Spleen (tissue), 11 donors: ENCODE measurements around the gene HES3. TPM values are rescaled to one million over a fixed set of nuclear protein-coding genes. Genes with fewer than 3 reads are reported as not detected.

Experiments used
- DNase-seq: peaks from one replicate; pipeline ENCODE4 v3.0.0-alpha.2; 2020
- H3K27ac ChIP-seq, 8 donors: fragments of 200-600 bp; sonication (generic) in 7 of 8; 1 replicate in 4 of 8; 2 replicates in 4 of 8; pipeline versions ENCODE4 v1.5.0 to v1.8.0; 2016 to 2021; ENCODE audit warnings: inconsistent platforms in 4 of 8, mild to moderate bottlenecking in 4 of 8, moderate library complexity in 1 of 8
- H3K27me3 ChIP-seq, 7 donors: fragments of 200-600 bp; sonication (generic) in 6 of 7; replicated peaks in 1 of 7; 1 replicate in 4 of 7; 2 replicates in 3 of 7; pipeline versions ENCODE4 v1.5.0 to v1.8.0; 2016 to 2021; ENCODE audit warnings: inconsistent platforms in 3 of 7, mild to moderate bottlenecking in 1 of 7
- H3K36me3 ChIP-seq, 6 donors: fragments of 200-600 bp; sonication (generic) in 5 of 6; 1 replicate in 4 of 6; 2 replicates in 2 of 6; pipeline versions ENCODE4 v1.5.0 to v1.8.0; 2016 to 2021; ENCODE audit warnings: inconsistent platforms in 2 of 6
- H3K4me1 ChIP-seq, 6 donors: fragments of 200-600 bp; sonication (generic) in 5 of 6; 1 replicate in 3 of 6; 2 replicates in 3 of 6; pipeline versions ENCODE4 v1.5.0 to v1.8.0; 2016 to 2021; ENCODE audit warnings: inconsistent platforms in 3 of 6
- H3K4me3 ChIP-seq, 8 donors: fragments of 200-600 bp; sonication (generic) in 7 of 8; 1 replicate in 4 of 8; 2 replicates in 4 of 8; pipeline versions ENCODE4 v1.5.0 to v1.8.0; 2016 to 2021; ENCODE audit warnings: inconsistent platforms in 4 of 8, mild to moderate bottlenecking in 4 of 8, moderate library complexity in 2 of 8
- H3K9me3 ChIP-seq, 8 donors: fragments of 200-600 bp; sonication (generic) in 7 of 8; 1 replicate in 4 of 8; 2 replicates in 4 of 8; pipeline versions ENCODE4 v1.5.0 to v1.8.0; 2016 to 2021; ENCODE audit warnings: inconsistent platforms in 4 of 8
- POLR2A ChIP-seq, 3 donors: fragments of 450-650 bp; IDR thresholded peaks; one replicate each; pipeline ENCODE4 v1.5.1; 2017; ENCODE audit warnings: antibody characterized with exemption in 3 of 3, mild to moderate bottlenecking in 1 of 3
- POLR2AphosphoS5 ChIP-seq, 3 donors: sonication (generic); formaldehyde crosslinking; IDR thresholded peaks; one replicate each; pipeline ENCODE4 v1.5.1; 2017; ENCODE audit warnings: antibody characterized with exemption in 3 of 3
- WGBS, 5 donors: extraction: QIAGEN DNeasy Blood & Tissue Kit in 3 of 5; methylation state at CpG; one replicate each; pipeline versions ENCODE4 v1.1.5 to v1.1.7; 2013 to 2018; 5-methylcytosine and 5-hydroxymethylcytosine counted together
- intact Hi-C: fragments of 100-400 bp; cut with DNase I; formaldehyde crosslinking; loops from one replicate; pipeline ENCODE4 v1.15.0; 2023; ENCODE audit warnings: low total_unique reads
- polyA plus RNA-seq, 3 donors: library from polyadenylated mRNA; stranded (reverse); fragments of 200-250 nt; gene quantifications; one replicate each; pipeline ENCODE4 v1.2.1, GENCODE V29; 2013
- total RNA-seq, 7 donors: library from RNA; depleted of rRNA in 3 of 7; stranded (reverse); fragments of >200 nt in 3 of 7; fragmentation: NEBNext Ultra II Directional in 4 of 7; extraction: Animal tissue kit (Norgen Biotek cat#: 25700) in 4 of 7; gene quantifications; one replicate each; pipeline versions ENCODE4 v1.1.0 to v1.2.1, GENCODE V29; 2016 to 2021
- TF ChIP-seq, protein P1 (sequence below), 11 experiments: fragments of 200-600 bp in 7 of 11; fragments of 450-650 bp in 4 of 11; sonication (generic) in 4 of 11; IDR thresholded peaks in 8 of 11; conservative IDR thresholded peaks in 3 of 11; 1 replicate in 7 of 11; 2 replicates in 4 of 11; pipeline versions ENCODE4 v1.4.0 to v1.8.0; 2016 to 2021; ENCODE audit warnings: antibody characterized with exemption in 11 of 11, inconsistent platforms in 4 of 11, mild to moderate bottlenecking in 1 of 11
- donor health status: healthy with polysubstance abuse.
- donor health status: DM: no; HTN: no; CAD: no; lungs with moderate emphysema.
- donor health status: DM: no; HTN: no; CAD: no.
- donor health status: Bipolar disorder and iron deficiency.
- donor health status: healthy.
- donor health status: DM: no; HTN: no; CAD: no.
- donor health status: DM: yes; HTN: yes; CAD: no.

Gene HES3
- total and polyA plus RNA-seq, 10 donors = not detected

DNA sequence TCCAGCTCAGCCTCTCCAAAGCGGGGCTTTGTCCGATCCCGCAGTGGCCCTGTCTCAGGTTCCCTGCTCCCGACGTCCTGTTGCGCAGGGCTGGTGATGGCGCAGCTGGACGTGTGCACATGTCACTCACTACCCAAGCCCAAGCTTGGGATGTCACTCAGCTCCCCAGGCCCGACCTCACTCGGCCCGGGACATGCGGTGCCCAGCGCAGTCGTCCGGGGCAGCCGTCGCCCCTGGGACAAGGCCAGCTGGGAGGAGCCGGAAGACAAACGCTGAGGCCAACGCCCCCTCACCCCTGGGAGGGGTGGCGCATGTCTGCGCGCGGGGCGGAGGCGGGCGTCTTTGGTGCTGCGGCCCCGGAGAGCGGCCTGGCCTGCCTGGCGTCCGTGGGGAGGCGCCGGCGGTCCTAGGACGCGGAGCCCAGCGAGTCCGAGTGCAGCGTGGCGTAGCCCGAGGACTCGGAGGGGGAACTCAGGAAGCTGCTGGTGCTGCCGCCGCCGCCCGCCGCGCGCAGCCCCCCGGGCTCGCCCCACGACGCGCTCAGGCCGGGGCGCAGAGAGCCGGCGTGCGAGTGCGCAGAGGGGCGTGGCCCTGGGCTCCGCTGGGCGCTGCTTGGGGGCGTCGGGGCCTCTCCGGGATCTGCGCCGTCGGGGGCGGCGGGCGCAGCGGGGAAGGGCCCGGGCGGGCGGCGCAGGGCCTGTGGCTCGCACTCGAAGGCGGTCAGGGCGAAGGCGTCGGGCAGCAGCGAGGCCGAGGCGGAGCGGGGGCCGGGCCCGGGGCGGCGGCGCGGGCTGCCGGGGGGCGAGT, 5.2 kb downstream of the HES3 start:
- WGBS, 5 donors = 2 to 13% (median 5%) methylated on average over 25 to 96 of the region's 96 CpGs
- no peak for DNase-seq
- H3K27me3 ChIP-seq = peaks cover 10 to 86% (median 56%) of the 10 kb centered on the region in 7 donors
- intact Hi-C loops = loop anchor here (5.0 kb wide), 2 partner anchors 93 to 158 kb away; no protein-coding TSS in a partner anchor
- H3K36me3 ChIP-seq = peaks cover 0 to 5% (median 0%) of the 10 kb centered on the region in 6 donors
- no peak for TF ChIP-seq POLR2A (IDR thresholded peaks at IDR 0.05)
- TF ChIP-seq, protein P1, sequence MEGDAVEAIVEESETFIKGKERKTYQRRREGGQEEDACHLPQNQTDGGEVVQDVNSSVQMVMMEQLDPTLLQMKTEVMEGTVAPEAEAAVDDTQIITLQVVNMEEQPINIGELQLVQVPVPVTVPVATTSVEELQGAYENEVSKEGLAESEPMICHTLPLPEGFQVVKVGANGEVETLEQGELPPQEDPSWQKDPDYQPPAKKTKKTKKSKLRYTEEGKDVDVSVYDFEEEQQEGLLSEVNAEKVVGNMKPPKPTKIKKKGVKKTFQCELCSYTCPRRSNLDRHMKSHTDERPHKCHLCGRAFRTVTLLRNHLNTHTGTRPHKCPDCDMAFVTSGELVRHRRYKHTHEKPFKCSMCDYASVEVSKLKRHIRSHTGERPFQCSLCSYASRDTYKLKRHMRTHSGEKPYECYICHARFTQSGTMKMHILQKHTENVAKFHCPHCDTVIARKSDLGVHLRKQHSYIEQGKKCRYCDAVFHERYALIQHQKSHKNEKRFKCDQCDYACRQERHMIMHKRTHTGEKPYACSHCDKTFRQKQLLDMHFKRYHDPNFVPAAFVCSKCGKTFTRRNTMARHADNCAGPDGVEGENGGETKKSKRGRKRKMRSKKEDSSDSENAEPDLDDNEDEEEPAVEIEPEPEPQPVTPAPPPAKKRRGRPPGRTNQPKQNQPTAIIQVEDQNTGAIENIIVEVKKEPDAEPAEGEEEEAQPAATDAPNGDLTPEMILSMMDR (IDR thresholded peaks at IDR 0.05 in 8 of 11, conservative IDR thresholded peaks at IDR 0.05 in 3 of 11) = peak in 1 of 11 experiments; percentile 10
- TF ChIP-seq POLR2AphosphoS5 (IDR thresholded peaks at IDR 0.05) = peak; percentile 55 to 82 (median 72)
- peaks cover 25 to 69% (median 47%) of the 10 kb centered on the region in 6 donors for H3K4me1 ChIP-seq
- H3K27ac ChIP-seq = peak overlapping the region in 2 of 8 donors; percentile 32 to 55
- H3K9me3 ChIP-seq = no peaks in the 10 kb centered on the region
- H3K4me3 ChIP-seq = peak overlapping the region in 7 of 8 donors; percentile 8 to 55 (median 21)

DNA sequence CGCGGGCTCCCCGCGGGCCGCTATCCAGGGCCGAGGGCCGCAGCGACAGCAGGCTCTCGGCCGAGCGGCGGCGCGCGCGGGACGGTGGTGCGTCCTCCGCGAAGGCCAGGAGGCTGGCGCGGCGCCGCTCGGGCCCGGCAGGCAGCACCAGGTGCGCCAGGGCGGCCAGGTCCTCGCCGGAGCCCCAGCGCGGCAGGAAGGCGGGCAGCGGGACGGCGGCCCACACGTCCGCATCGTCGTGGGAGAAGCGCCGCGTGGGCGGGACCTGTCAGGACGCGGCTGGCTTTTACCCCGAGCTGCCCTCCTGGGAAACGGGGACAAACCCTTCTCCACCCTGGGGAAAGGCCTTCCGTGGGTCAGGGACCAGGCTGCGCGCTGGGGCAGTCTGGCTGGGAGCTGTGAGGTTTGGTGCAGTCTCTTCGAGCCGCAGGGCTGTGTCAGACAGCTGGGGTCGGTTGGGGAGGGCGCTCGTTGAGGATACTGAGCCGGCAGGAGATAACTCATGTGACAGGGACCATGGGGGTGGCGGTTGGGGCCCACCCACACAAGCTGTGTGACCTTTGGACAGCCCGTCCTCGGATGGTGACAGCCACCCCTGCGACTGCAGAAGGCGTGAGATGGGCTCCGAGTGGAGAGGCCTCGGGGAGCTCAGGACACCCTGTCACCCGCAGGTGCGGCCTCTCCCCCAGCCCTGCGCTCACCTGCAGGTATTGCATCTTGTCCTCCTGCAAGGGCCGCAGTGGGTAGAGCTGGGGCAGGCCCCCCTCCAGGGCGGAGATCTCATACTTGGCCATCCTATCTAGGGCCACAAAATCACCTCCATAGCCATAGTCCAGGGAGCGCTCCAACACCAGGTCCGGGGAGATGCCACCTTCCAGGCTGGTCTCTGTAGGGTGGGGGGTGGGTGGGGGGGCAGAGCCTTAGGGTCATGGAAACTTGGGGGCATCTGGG, 6.0 kb downstream of the HES3 start:
- H3K27ac ChIP-seq = no peak overlapping the region
- intact Hi-C loops = loop anchor here (5.0 kb wide), 2 partner anchors 92 to 157 kb away; no protein-coding TSS in a partner anchor
- no peak for DNase-seq
- 14 to 43% (median 19%) methylated on average over 10 to 71 of the region's 71 CpGs for WGBS, 5 donors
- TF ChIP-seq, protein P1 (IDR thresholded peaks at IDR 0.05 in 8 of 11, conservative IDR thresholded peaks at IDR 0.05 in 3 of 11) = no peak
- peak in 1 of 3 donors; percentile 38 for TF ChIP-seq POLR2AphosphoS5 (IDR thresholded peaks at IDR 0.05)
- peaks cover 10 to 78% (median 50%) of the 10 kb centered on the region in 7 donors for H3K27me3 ChIP-seq
- no peaks in the 10 kb centered on the region for H3K9me3 ChIP-seq
- H3K4me3 ChIP-seq = peak overlapping the region in 2 of 8 donors; percentile 22 to 55
- H3K4me1 ChIP-seq = peaks cover 25 to 68% (median 41%) of the 10 kb centered on the region in 6 donors
- peaks cover 0 to 5% (median 0%) of the 10 kb centered on the region in 6 donors for H3K36me3 ChIP-seq

DNA sequence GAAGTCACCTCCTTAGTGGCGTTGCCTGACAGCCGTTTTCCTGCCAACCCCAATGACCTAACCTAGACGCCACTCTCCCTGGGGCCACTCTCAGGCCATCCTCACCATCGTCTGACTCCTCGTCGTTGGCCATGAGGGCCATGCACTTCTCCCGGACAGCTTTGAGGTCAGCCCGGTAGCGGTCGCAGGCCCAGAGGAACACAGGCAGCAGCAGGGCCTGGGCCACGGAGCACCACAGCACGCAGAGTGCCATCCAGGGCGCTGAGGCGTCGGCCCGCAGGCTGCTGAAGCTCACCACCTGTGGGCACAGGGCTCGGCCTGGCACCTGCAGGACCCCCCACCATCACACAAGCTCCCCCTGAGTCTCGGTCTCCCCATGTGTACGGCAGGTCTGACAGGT, 7.3 kb downstream of the HES3 start:
- intact Hi-C loops = no loop called here
- DNase-seq = no peak

More for the DNA sequence above, 7.3 kb downstream of the HES3 start:
- Histone ChIP-seq H3K27ac (no peak overlapping the region), H3K4me3 (no peak overlapping the region), H3K4me1 (peaks cover 15 to 56% (median 29%) of the 10 kb centered on the region in 6 donors), H3K9me3 (no peaks in the 10 kb centered on the region), H3K36me3 (peaks cover 0 to 5% (median 0%) of the 10 kb centered on the region in 6 donors), H3K27me3 (peaks cover 1 to 65% (median 38%) of the 10 kb centered on the region in 7 donors)
- TF ChIP-seq, protein P1 (IDR thresholded peaks at IDR 0.05 in 8 of 11, conservative IDR thresholded peaks at IDR 0.05 in 3 of 11) = no peak
- TF ChIP-seq POLR2A (IDR thresholded peaks at IDR 0.05) = no peak
- no peak for TF ChIP-seq POLR2AphosphoS5 (IDR thresholded peaks at IDR 0.05)
- 61 to 84% (median 81%) methylated on average over 12 to 19 of the region's 19 CpGs for WGBS, 5 donors
